Fibroblast of lung (primary cell): ENCODE results near the gene C15orf40.

Source experiments
- EZH2 ChIP-seq: IDR thresholded peaks from 2 replicates; pipeline ENCODE4 v1.5.1; 2012; ENCODE audit warnings: low read length, control low read depth, mild to moderate bottlenecking; ENCODE audit errors: missing control alignments
- TF ChIP-seq, protein P1 (sequence below), 2 donors: IDR thresholded peaks in 1 of 2; conservative IDR thresholded peaks in 1 of 2; 1 replicate in 1 of 2; 2 replicates in 1 of 2; pipeline ENCODE4 v1.5.1; 2011 to 2012; ENCODE audit warnings: low read length in 2 of 2, control low read depth in 1 of 2, inconsistent platforms in 1 of 2, low read depth in 1 of 2, mild to moderate bottlenecking in 1 of 2

DNA sequence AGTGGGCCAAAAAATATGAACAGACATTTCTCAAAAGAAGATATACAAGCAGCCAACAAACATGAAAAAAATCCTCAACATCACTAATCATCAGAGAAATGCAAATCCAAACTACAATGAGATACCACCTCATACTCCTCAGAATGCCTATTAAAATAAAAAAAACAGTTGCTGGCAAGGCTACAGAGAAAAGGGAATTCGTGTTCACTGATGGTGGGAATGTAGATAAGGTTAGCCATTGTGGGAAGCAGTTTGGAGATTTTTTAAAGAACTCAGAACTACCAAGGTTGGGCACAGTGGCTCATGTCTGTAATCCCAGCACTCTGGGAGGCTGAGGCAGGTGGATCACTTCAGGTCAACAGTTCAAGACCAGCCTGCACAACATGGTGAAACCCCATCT lies 27.8 kb upstream of the C15orf40 start:
- TF ChIP-seq, protein P1, sequence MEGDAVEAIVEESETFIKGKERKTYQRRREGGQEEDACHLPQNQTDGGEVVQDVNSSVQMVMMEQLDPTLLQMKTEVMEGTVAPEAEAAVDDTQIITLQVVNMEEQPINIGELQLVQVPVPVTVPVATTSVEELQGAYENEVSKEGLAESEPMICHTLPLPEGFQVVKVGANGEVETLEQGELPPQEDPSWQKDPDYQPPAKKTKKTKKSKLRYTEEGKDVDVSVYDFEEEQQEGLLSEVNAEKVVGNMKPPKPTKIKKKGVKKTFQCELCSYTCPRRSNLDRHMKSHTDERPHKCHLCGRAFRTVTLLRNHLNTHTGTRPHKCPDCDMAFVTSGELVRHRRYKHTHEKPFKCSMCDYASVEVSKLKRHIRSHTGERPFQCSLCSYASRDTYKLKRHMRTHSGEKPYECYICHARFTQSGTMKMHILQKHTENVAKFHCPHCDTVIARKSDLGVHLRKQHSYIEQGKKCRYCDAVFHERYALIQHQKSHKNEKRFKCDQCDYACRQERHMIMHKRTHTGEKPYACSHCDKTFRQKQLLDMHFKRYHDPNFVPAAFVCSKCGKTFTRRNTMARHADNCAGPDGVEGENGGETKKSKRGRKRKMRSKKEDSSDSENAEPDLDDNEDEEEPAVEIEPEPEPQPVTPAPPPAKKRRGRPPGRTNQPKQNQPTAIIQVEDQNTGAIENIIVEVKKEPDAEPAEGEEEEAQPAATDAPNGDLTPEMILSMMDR (conservative IDR thresholded peaks at IDR 0.05 in 1 of 2, IDR thresholded peaks at IDR 0.05 in 1 of 2; ENCODE audit: low read depth in 1 of 2, low read length in 2 of 2), result no peak
- TF ChIP-seq EZH2, result no peak
